Heart right ventricle (tissue), 16 donors: ENCODE data around the gene MAST2. TPM values are rescaled to one million over a fixed set of nuclear protein-coding genes. Genes with fewer than 3 reads are reported as not detected.
A peak's percentile ranks its signal among the peaks of the same experiment; 100 is the strongest.

ENCODE experiments used
- ATAC-seq, 8 donors: fragments of 200-7000 bp; cut with Tn5 transposase; one replicate each; pipeline ENCODE4 v1.9.1; 2020; ENCODE audit warnings: mild to moderate bottlenecking in 8 of 8, moderate library complexity in 8 of 8, moderate number of reproducible peaks in 1 of 8
- DNase-seq, 2 donors: peaks; one replicate each; pipeline ENCODE4 v3.0.0-alpha.2; 2020
- H3K27ac ChIP-seq, 10 donors: fragments of 200-600 bp; sonication (generic) in 2 of 10; one replicate each; pipeline versions ENCODE4 v1.5.0 to v1.8.0; 2020 to 2022; ENCODE audit warnings: mild to moderate bottlenecking in 3 of 10
- H3K27me3 ChIP-seq, 7 donors: fragments of 200-600 bp; one replicate each; pipeline ENCODE4 v1.8.0; 2021 to 2022; ENCODE audit warnings: mild to moderate bottlenecking in 2 of 7
- H3K36me3 ChIP-seq, 9 donors: fragments of 200-600 bp; sonication (generic) in 1 of 9; one replicate each; pipeline versions ENCODE4 v1.5.0 to v1.8.0; 2020 to 2022; ENCODE audit warnings: mild to moderate bottlenecking in 2 of 9
- H3K4me1 ChIP-seq, 9 donors: fragments of 200-600 bp; sonication (generic) in 1 of 9; one replicate each; pipeline versions ENCODE4 v1.5.0 to v1.8.0; 2020 to 2022; ENCODE audit warnings: mild to moderate bottlenecking in 4 of 9
- H3K4me3 ChIP-seq, 10 donors: fragments of 200-600 bp; sonication (generic) in 2 of 10; one replicate each; pipeline versions ENCODE4 v1.5.0 to v1.8.0; 2020 to 2022; ENCODE audit warnings: mild to moderate bottlenecking in 7 of 10, moderate library complexity in 2 of 10
- H3K9me3 ChIP-seq, 11 donors: fragments of 200-600 bp in 10 of 11; sonication (generic) in 2 of 11; one replicate each; pipeline versions ENCODE4 v1.5.0 to v1.8.0; 2013 to 2022; ENCODE audit warnings: mild to moderate bottlenecking in 2 of 11, control low read depth in 1 of 11, moderate library complexity in 1 of 11
- CTCF ChIP-seq, 9 donors: fragments of 200-600 bp; sonication (generic) in 2 of 9; IDR thresholded peaks; one replicate each; pipeline versions ENCODE4 v1.5.0 to v1.8.0; 2021 to 2022; ENCODE audit warnings: antibody characterized with exemption in 9 of 9, mild to moderate bottlenecking in 5 of 9, moderate library complexity in 1 of 9
- WGBS, 2 donors: extraction: QIAGEN DNeasy Blood & Tissue Kit; methylation state at CpG; one replicate each; pipeline ENCODE4 v1.1.7; 2013; ENCODE audit warnings: inconsistent platforms in 1 of 2; 5-methylcytosine and 5-hydroxymethylcytosine counted together
- intact Hi-C, 10 donors: fragments of 100-400 bp; cut with DNase I; formaldehyde crosslinking; loops; one replicate each; pipeline versions ENCODE4 v1.11.1 to v1.14.2; 2022
- polyA plus RNA-seq, 2 donors: library from polyadenylated mRNA; stranded (reverse); fragments of 200-250 nt; gene quantifications; one replicate each; pipeline ENCODE4 v1.2.3, GENCODE V29; 2013
- total RNA-seq, 10 donors: library from RNA; stranded (reverse); fragmentation: NEBNext Ultra II Directional in 3 of 10; extraction: Animal tissue kit (Norgen Biotek cat#: 25700) in 3 of 10; gene quantifications; one replicate each; pipeline versions ENCODE4 v1.2.1 to v1.2.4, GENCODE V29; 2021 to 2023
- donor health status: Arrhythmogenic right ventricular cardiomyopathy.
- donor health status: ischemic (EF 13 %, LVEDD 7.1; RV severe dilation, severe dysfunction).
- donor health status: healthy with polysubstance abuse.
- donor health status: DM: no; HTN: yes; CAD: no.
- donor health status: DM: no; HTN: no; CAD: no.
- donor health status: ischemic (EF 25% LVEDD 6.9; RV normal size, moderate dysfunction).
- donor health status: ischemic (EF 25% LVEDD 5.7; RV mildly dilated, moderate dysfunction).
- donor health status: healthy.
- donor health status: DM: yes; HTN: yes; CAD: no.
- donor health status: Ischemic cardiomyopathy.
- donor health status: ischemic (EF 35%, LVEDD 5.7; RV mildly dilated, moderate dysfunction).
- donor health status: nonischemic (EF 11% LVEDD 7.7; RV severe dilation, severe dysfunction).
- donor health status: DM: yes; HTN: yes; CAD: no.
- donor health status: PGD.
- donor health status: ischemic (EF 29% LVEDD 5.4; RV normal size, mild dysfunction).
- donor health status: nonischemic (EF 23%, LVEDD 6.1; RV moderate dilation, normal function).

Gene MAST2
- total and polyA plus RNA-seq, 12 donors: 66.4 to 129 (median 83.2) TPM

GRCh38 chr1:45922374-45922773 lies 119.0 kb downstream of the MAST2 start:
- H3K27ac ChIP-seq: peak overlapping the region in 8 of 10 donors; percentile 10 to 78 (median 62)
- intact Hi-C loops: loop anchor here in 1 of 10 donors (5.0 kb wide), 1 partner anchor 105 kb away; no protein-coding TSS in a partner anchor
- H3K27me3 ChIP-seq: no peaks in the 10 kb centered on the region

GRCh38 chr1:45922813-45923212 lies 119.4 kb downstream of the MAST2 start:
- Histone ChIP-seq H3K27me3 (no peaks in the 10 kb centered on the region), H3K4me1 (peaks cover 0 to 56% (median 18%) of the 10 kb centered on the region in 9 donors), H3K36me3 (peaks cover 0 to 12% (median 0%) of the 10 kb centered on the region in 9 donors), H3K4me3 (peak overlapping the region in 1 of 10 donors; percentile 11), H3K9me3 (no peaks in the 10 kb centered on the region), H3K27ac (peak overlapping the region in 8 of 10 donors; percentile 10 to 78 (median 62))
- ATAC-seq: peak in 7 of 8 donors; percentile 5 to 61 (median 29)
- no peak for TF ChIP-seq CTCF (IDR thresholded peaks at IDR 0.05)
- DNase-seq: no peak
- 78 to 79% methylated on average over 8 of the region's 8 CpGs for WGBS, 2 donors
- intact Hi-C loops: loop anchor here in 1 of 10 donors (5.0 kb wide), 1 partner anchor 104 kb away; no protein-coding TSS in a partner anchor

More at GRCh38 chr1:45922374-45922773, 119.0 kb downstream of the MAST2 start:
- WGBS, 2 donors: 63 to 71% methylated on average over 10 of the region's 10 CpGs
- no peaks in the 10 kb centered on the region for H3K9me3 ChIP-seq
- TF ChIP-seq CTCF (IDR thresholded peaks at IDR 0.05): no peak
- peak overlapping the region in 1 of 10 donors; percentile 11 for H3K4me3 ChIP-seq
- peaks cover 0 to 12% (median 0%) of the 10 kb centered on the region in 9 donors for H3K36me3 ChIP-seq
- ATAC-seq: peak; percentile 78 to 96 (median 92)
- peaks cover 0 to 56% (median 18%) of the 10 kb centered on the region in 9 donors for H3K4me1 ChIP-seq
- DNase-seq: peak; percentile 77 to 83

DNA sequence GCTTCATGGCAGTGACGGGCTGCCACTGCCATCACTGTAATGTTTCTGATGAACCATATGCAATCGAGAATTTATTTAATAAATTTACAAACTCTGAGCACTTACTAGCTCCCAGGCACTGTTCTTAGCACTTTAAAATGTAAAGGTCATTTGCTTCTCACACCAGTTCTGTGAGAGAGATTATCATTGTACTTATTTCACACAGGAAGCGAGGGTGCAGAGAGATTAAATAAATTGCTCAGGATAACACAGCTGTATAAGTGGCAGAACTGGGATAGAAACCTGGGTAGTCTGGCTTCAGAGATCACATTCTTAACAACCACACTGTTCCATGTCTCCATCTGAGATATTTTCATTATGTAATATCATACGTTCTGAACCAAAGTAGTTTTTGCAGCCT lies 119.9 kb downstream of the MAST2 start:
- peaks cover 0 to 56% (median 18%) of the 10 kb centered on the region in 9 donors for H3K4me1 ChIP-seq

GRCh38 chr1:45924736-45925135 lies 121.3 kb downstream of the MAST2 start:
- H3K27me3 ChIP-seq: no peaks in the 10 kb centered on the region
- ATAC-seq: peak in 1 of 8 donors; percentile 37
- H3K27ac ChIP-seq: no peak overlapping the region
- no peak for DNase-seq
- TF ChIP-seq CTCF (IDR thresholded peaks at IDR 0.05): no peak
- H3K9me3 ChIP-seq: no peaks in the 10 kb centered on the region
- intact Hi-C loops: loop anchor here in 1 of 10 donors (5.0 kb wide), 1 partner anchor 103 kb away; no protein-coding TSS in a partner anchor
- H3K4me1 ChIP-seq: peaks cover 0 to 60% (median 18%) of the 10 kb centered on the region in 9 donors
- 84 to 98% methylated on average over 1 of the region's 1 CpG for WGBS, 2 donors
- H3K4me3 ChIP-seq: no peak overlapping the region
- no peaks in the 10 kb centered on the region for H3K36me3 ChIP-seq

More for the DNA sequence above, 119.9 kb downstream of the MAST2 start:
- Histone ChIP-seq H3K9me3 (no peaks in the 10 kb centered on the region), H3K36me3 (peaks cover 0 to 8% (median 0%) of the 10 kb centered on the region in 9 donors), H3K4me3 (no peak overlapping the region), H3K27me3 (no peaks in the 10 kb centered on the region), H3K27ac (peak overlapping the region in 8 of 10 donors; percentile 10 to 78 (median 62))
- no peak for TF ChIP-seq CTCF (IDR thresholded peaks at IDR 0.05)
- 60 to 69% methylated on average over 4 of the region's 4 CpGs for WGBS, 2 donors
- ATAC-seq: no peak
- intact Hi-C loops: loop anchor here in 1 of 10 donors (5.0 kb wide), 1 partner anchor 104 kb away; no protein-coding TSS in a partner anchor
- DNase-seq: no peak
